GM19023 (cell line): ENCODE measurements around the gene CHMP5.

Experiments used
- ATAC-seq: cut with Tn5 transposase; IDR thresholded peaks from one replicate; pipeline ENCODE4 v1.9.1; 2021; ENCODE audit warnings: mild to moderate bottlenecking, moderate library complexity; ENCODE audit not compliant: unreplicated experiment

The CHMP5 gene

DNA sequence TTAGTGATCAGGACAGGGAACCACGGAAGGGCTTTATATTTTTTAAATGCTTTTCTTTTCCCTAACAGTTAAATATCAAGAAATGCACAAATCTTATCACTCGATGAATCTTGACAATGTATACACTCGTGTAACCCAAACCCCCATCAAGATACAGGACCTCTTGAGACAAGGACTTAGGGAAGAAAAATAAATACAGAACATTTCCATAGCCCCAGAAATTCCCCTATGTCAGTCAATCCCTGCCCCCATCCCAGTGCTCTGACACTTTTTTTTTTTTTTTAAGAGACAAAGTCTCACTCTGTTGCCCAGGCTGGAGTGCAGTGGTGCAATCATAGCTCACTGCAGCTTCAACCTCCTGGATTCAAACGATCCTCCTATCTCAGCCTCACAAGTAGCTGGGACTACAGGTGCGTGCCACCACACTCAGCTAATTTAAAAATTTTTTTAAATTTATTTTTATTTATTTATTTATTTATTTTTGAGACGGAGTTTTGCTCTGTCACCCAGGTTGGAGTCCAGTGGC lies 22.2 kb upstream of the CHMP5 start:
- ATAC-seq: no peak

DNA sequence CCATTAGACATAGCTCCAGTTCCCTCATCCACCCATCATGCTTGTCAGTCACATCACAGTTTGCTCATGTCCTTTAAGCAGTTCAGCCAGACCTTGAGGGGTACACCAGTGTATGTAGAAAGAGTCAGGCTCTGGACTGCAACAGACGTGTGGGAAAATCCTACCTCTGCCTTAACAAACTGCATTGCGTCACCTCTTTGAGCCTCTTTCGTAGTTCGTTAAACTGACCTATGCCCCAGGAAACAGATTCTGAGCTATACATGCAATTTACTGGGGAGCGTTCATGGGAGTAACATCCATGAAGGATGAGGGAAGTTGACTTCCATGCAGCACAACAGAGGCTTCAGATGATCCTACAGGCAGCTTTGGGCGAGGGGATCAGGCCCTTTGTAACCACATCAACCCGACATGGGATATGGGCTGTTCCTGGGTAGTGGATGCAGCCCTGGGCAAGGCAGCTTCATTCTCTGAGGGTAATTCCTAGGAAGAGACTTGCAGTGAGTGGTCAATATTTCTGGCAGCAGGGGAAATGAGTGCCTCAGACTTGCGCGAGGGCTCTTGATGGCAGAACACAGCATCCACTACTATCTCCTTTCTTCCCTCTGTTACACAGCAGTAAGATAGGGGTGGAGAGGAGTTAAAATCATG lies 20.6 kb upstream of the CHMP5 start:
- no peak for ATAC-seq

DNA sequence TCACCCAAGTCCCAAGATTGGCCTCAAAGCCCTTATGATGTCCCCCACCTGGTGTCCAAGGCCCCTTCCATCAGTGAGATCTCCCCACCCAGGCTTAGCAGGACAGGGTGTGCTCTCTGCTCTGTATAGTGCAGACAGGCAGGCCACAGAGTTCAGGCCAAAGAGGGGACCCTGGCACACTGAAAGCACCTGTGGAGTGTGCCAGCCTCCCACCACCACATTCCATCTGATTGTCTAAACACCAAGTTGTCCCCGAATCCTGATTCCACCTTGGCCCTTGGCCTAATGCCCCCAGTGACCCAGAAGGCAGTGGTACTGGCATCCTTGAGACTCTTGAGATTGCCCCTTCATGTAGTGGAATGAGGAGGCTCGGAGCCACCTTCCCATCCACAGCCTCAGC lies 19.5 kb upstream of the CHMP5 start:
- no peak for ATAC-seq

DNA sequence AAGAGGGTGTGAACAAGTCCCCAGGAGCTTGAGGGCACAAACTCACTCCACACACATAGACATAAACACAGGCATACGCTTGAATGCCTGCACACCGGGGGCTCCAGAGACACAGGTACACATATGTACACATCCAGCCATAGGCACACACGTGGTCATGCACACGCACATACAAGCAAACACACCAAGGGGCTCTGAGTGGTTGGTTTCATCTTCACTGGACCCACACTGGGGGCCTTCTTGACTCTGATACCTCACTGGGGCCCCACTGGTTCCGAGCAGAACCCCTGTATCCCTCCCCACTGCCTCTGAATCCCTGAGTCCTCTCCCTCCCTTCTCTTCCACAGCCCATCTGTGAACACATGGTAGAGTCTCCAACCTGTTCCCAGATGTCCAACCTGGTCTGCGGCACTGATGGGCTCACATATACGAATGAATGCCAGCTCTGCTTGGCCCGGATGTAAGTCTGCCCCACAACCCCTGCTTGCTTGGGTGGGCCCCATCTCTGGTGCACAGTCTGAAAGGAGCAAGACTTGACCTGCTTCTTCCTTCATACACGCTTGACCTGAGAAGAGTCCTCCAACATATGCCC lies 18.5 kb upstream of the CHMP5 start:
- no peak for ATAC-seq

DNA sequence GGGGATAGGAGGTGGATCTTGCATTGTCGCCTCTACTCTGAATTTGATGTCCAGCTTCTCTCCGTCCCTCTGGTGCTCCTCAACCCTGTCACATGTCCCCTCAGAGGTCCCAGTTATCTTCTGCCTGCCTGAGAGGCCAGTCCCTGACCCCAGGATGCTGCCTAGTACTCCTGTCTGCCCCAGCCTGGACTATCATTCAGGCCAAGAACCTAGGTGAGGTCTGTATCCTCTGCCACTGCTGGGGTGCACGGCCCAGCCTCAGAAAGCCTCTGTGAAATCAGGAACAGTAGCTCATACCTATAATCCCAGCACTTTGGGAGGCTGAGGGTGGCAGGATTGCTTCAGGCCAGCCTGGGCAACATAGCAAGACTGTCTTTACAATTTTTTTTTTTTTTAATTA lies 16.2 kb upstream of the CHMP5 start:
- ATAC-seq: no peak

DNA sequence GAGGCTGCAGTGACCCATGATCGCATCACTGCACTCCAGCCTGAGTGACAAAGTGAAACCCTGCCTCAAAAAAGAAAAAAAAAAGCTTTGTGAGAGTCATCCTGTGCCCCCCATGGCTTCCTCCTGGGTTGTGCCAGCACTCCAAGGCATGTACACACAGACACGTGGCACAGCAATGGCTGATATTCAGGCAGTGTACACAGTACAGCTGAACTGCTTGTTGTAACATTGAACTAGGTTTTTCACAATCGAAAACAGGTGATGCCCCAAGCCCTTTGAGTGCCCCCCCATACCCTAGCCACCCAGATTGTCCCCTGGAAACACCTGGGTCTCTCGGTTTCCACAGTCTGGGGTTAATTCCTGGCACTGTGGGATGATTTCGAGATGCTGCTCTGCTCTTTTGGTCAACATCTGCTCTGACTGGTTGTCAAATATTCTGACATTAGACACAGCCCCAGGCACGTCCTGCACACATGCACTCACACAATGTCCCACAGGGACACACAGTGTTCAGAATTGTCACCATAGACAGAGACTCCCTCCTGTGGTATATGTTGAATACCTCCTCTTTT lies 15.7 kb upstream of the CHMP5 start:
- ATAC-seq: peak; percentile 51

DNA sequence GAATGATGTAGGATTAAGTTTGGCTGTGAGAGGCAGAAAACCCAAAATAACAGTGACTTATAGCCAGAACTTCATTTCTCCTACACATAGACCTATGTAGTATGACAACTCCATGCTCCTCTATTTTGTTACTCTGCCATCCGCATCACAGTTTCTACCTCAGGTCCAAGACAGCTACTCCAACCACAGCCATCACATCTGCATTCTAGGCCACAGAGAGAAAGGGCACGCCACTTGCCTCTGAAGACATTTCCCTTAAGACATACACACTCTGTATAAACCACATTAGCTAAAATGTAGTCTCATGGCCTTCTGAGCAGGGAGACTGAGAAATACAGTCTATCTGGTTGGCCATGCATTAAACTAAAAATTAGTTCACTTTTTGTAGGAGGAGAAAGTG lies 14.9 kb upstream of the CHMP5 start:
- ATAC-seq: no peak

DNA sequence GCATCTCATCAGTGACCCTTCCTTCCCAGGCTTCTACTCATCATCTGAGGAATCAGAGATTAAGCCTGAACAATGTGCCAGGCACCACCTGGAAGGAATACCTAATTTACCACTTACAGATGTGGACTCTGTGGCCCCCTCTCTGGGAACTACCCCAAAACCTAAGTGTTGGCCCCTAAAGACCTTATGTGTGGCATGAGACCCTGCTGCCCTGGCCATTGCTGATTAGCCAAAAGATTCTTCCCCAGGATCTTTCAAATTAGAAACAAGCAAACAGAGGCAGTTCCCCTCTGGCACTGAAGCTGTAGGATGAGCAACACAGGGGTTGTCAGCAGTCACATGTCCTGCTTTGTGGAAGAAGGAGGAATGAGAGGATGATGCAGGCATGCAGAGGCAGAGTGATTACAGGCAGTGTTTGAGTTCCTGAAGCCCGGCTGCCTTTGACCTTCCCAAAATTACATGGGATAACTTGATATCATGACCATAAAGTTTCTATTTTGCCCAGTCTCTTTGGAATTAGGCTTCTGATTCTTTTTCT lies 14.3 kb upstream of the CHMP5 start:
- ATAC-seq: no peak

DNA sequence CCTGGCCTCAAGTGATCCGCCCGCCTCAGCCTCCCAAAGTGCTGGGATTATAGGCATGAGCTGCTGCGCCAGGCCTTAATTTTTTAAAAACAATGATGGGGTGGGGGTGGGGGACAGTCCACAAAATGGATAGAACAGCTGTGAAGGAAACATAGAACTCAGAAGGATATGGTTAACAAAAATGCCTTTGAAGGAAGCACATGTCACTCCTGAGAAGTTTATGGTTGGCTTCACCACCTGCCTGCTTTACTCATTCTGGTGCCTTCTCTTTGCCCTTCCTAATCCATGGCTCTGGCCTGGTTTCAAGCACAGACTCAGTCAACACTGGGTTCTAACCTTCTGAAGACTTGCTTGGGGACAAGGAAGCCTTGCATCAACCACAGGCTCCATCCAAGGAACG lies 10.6 kb upstream of the CHMP5 start:
- no peak for ATAC-seq

DNA sequence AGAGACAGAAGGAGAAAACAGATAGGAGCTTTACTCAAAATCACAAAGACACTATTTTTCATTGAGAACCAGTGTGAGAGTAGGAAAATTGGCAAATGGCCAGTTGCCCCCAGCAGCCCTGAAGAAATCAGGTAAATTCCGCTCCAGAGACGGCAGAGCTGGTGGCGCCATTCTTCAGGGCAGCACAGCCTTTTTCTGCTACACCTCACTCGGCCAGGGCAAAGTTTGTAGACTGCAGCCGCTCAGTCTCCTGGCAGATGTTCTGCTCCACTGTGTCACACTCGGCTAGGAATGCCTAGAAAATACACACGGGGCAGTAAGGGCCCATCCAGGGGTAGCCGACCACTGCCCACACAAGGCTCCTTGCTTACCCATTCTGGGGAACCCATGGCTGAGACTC lies 9.8 kb upstream of the CHMP5 start:
- ATAC-seq: no peak

DNA sequence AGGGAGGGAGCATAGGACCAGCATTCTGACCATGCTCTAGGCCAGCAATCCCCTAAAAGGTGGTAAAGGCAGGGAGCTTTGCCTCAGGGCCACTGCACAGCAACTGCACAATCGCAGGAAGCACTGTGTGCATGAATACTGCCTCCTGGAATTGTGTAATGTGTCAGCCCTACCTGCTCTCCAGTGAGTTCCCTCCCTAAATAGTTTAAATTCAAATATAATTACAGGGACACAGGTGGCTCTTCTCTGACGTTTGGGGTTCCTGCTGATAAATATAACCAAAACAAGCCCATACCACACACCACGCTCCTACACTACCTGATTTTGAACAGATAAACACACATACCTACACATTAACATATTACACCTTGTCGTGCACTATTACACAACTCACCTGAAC lies 9.4 kb upstream of the CHMP5 start:
- ATAC-seq: no peak

DNA sequence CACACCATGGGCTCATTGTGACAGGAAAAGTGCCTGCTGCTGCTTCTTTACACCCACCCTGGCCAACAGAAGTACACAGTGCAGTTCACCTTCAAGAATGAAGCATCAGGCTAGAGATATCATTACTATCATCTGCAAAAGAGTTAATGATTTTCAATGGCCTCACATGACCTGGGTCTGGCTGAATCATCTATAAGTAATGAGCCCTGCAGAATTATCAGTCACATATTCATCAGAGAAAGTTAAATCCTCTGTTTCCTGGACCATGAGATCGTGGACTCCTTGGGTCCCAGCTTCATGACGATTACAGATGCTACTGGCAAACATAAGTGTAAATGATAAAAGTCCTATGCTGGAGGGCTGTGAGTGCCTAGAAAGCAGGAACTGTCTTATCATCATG lies 8.6 kb upstream of the CHMP5 start:
- ATAC-seq: no peak

DNA sequence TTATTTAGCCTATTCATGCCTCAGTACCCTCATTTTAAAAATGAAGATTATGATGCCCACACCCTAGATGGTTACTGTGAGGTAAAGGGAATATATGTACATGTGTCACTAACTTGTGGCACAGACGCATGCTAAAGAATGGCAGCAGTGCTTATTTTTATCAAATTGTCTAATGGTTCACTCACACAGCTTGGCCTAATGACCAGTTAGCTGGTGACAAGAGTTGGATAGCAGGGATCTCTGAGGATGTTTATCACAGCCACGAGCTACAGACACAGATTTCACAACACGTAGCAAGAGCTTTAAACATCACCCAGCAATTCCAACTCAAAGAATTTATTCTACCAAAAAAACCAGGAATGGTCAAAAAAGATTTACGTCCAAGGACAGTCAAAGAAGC lies 7.6 kb upstream of the CHMP5 start:
- no peak for ATAC-seq

DNA sequence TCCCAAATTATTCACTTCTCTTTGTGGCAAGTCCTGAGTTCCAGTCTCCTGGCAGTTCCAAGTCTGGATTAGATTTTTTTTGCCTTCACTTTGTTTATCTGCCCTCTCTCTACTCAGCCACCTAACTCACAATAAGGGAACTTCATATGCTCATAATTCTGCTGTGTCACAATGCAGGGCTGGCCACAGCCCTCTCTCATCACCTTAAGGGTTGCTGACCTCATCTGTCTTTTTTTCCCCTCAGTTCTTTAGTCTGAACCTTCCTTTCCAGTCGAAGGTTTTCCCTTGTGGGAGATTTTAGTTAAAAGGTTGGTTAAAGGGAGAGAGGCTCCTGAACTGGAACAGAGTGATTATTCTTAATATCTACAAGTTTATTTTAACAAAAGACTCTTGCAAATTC lies 4.5 kb upstream of the CHMP5 start:
- no peak for ATAC-seq

DNA sequence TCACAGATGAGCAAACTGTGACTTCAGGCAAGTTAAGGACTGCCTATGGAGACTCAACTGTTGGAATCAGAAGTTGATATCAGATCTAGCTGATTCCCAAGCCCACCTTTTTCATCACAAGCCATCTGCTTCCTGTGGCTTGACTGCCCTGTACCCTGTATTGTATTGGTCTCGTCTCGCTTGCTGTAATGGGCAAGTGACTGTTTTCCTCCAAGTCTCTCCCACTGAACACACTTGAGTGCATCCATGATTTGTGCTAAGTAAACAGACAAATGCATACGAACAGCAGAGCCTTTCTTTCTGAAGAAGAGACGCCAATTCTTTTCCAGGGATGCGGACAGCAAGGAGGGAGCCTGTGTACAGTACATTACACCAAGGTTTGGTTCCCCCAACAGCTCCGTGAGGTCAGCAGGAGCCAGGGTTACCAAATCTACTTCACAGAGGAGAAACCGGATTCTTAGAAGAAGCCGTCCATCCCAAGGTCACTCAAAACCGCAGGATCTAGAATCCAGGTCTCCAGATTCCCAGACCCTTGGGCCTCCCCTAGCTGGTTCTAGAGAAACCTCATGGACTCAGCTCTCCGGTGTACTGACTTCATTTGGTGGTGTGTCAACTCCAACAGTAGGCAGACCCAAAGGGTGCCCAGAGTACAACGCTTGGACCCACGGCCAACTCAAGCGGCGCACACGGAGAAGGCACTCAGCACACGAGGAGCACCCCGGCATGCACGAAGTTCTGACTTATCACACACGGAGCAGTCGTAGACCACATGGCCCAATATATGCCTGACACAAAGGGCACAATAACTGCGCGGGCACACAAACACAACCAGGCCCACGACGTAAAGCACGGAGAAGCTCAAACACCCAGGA lies 1.5 kb upstream of the CHMP5 start:
- ATAC-seq: peak; percentile 11

DNA sequence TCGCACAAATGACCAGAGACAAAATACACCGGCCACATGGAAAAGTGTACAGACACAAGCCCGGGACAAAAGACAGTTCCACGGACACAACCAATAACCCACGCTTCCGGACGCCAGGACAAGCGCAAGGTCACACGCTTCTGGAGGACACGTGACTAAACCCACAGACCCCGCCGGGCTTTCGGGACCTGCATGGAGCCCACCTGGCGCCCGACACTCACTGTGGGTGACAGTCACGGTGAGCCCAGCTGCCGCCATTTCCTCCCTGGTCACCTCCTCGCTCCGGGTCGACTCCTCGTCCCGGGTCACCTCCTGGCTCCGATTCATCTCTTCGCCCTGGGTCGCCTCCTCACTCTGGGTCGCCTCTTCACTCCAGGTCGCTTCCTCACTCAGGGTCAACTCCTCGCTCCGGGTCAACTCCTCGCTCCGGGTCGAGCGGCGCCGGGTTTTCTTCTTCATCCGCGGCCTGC lies 811 bp upstream of the CHMP5 start:
- ATAC-seq: peak; percentile 51

DNA sequence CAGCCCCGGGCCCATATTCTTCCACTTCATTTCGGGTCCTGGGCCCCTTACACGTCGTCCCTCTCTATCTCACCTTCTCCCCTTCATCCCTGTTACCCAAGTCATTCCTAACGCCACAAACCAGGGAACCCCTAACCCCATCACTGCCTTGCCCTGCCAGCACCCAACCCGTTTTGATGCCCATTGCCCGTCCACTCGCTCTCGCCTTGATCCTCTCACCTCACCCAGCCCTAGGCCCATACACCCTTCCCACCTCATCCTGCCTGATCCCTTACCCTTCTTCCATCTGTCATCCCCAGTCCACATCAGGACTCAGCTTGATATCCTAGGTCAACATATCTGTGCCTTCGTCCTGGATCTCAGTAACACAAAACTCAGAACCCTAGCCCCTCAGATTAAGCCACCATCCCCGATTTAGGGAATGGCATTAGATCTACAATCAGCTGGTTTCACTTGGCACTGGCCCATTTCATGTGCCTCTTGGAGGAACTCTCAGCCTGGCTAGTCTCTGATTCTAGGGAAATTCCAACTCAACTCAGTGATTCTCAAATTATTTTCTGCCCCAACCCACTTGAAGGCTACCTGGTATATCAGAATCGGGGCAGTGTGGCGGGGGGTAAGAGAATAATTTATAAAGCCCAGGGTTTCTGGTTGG lies 489 bp downstream of the CHMP5 start:
- ATAC-seq: no peak

DNA sequence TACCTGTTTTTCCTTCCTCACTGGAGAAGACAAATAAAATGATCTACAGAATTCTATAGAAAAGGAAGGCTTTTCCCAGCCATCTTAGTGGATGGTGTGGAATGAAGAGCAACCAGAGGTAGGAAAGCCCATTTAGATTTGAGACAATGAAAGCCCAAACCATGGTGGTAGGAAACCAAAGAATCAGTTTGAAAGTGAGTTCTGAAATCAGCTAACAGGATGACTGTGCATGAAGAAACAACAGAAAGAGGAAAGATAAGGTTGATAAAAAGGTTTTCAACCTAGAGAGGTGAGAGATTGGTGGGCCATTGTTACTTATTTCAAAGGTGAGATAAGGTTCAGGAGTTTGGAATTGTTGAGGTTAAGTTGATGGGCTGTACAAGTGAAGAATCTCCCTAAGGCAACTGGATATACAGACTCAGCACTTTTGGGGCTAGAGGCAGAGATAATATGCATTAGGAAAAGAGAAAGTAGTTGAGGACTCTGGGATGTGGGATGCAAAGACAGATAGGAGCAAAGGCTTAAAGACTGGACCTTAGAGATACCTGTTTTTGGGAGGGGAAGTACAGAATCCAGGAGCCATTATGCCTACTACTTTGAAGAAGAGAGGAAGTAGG lies 2.4 kb downstream of the CHMP5 start:
- ATAC-seq: no peak

DNA sequence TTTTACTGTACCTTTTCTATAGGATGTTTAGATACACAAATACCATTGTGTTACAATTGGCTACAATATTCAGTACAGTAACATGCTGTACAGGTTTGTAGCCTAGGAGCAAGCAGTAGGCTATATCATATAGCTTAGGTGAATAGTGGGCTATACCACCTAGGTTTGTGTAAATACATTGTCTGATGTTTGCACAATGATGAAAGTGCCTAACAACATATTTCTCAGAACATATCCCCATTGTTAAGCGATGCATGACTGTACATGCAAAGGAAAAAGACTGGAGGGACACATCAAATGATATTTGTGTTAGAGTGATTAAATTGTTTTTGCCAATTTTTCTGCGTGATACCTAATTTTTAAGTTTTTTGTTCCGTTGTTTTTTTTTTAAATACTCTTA lies 5.3 kb downstream of the CHMP5 start:
- no peak for ATAC-seq

DNA sequence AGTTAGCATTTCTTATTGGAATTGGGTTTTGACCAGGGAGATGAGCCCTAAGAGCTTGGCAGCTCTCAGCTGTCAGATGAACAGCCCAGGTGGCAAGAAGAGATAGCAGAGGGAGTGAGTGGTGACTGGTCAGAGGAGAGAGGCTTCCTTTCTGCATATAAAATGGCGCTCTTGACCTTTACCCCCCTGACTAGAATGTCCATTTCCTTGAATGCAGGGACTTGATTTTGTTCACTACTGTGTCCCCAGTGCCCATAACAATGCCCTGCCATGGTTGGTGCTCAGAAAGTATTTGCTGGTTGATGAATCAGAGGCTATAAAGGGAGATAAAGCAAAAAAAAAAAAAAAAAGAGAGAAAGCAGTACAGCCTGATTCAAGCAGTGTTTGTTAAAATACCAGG lies 7.2 kb downstream of the CHMP5 start:
- ATAC-seq: no peak
